RWPE1 (cell line): Measurements from ENCODE around the gene DDX4.
"Not testable (repeated sequence)": the region's sequence is repeated elsewhere in the genome, so short reads cannot be mapped to it uniquely, and the experiment has no call there.

Experiments
- CTCF ChIA-PET: fragments of 350-600 bp; sonication (Branson Sonifier 250); formaldehyde crosslinking; extraction: SDS; loops from one replicate; lab custom pipeline; 2021; lab: Yijun Ruan, JAX
- POLR2A ChIA-PET: fragments of 400-600 bp; formaldehyde crosslinking; extraction: SDS; loops from one replicate; lab custom pipeline; 2020; ENCODE audit warnings: antibody characterized with exemption; ENCODE audit not compliant: low non-redundant PET; lab: Yijun Ruan, JAX
- DNase-seq: peaks from one replicate; pipeline ENCODE4 v3.0.0; 2012; ENCODE audit warnings: low spot score
- H3K27ac ChIP-seq: fragments of 450-650 bp; 2 replicates; pipeline ENCODE4 v1.5.1; 2017
- CTCF ChIP-seq: fragments of 450-650 bp; conservative IDR thresholded peaks from 2 replicates; pipeline ENCODE4 v1.5.1; 2017; ENCODE audit warnings: low read depth, mild to moderate bottlenecking

Gene DDX4

GRCh38 chr5:55763746-55764420, 26.0 kb downstream of the DDX4 start:
- no peak for TF ChIP-seq CTCF
- DNase-seq, result no peak
- CTCF ChIA-PET, result interaction anchor here (0.7 kb wide), 1 partner anchor 554 kb away, joined by 3 read pairs; no protein-coding TSS in a partner anchor
- POLR2A ChIA-PET, result no interaction called here
- H3K27ac ChIP-seq, result no peak overlapping the region

- CTCF ChIA-PET, result interaction anchor here (0.6 kb wide), 1 partner anchor 9 kb away, joined by 3 read pairs; no protein-coding TSS in a partner anchor
- POLR2A ChIA-PET, result no interaction called here
- no peak overlapping the region for H3K27ac ChIP-seq
- TF ChIP-seq CTCF, result no peak
- no peak for DNase-seq
Measured at GRCh38 chr5:55768279-55768678, 30.4 kb downstream of the DDX4 start.

- no peak for TF ChIP-seq CTCF
- no peak for DNase-seq
- no peak overlapping the region for H3K27ac ChIP-seq
- ChIA-PET CTCF (no interaction called here), POLR2A (no interaction called here)
Measured at GRCh38 chr5:55771175-55771655, 33.4 kb downstream of the DDX4 start.

- CTCF ChIA-PET, result interaction anchor here (0.5 kb wide), 1 partner anchor 14 kb away, joined by 4 read pairs; no protein-coding TSS in a partner anchor
- no peak for DNase-seq
- POLR2A ChIA-PET, result no interaction called here
- H3K27ac ChIP-seq, result no peak overlapping the region
- no peak for TF ChIP-seq CTCF
Measured at GRCh38 chr5:55773057-55773456, 35.2 kb downstream of the DDX4 start.

GRCh38 chr5:55777332-55777731, 39.5 kb downstream of the DDX4 start:
- CTCF ChIA-PET, result interaction anchor here (0.7 to 1.0 kb wide), 2 partner anchors 9 to 41 kb away, joined by 3 to 4 read pairs; no protein-coding TSS in a partner anchor
- DNase-seq, result no peak
- H3K27ac ChIP-seq, result no peak overlapping the region
- POLR2A ChIA-PET, result no interaction called here
- TF ChIP-seq CTCF, result no peak

GRCh38 chr5:55800924-55801323, 63.1 kb downstream of the DDX4 start:
- POLR2A ChIA-PET, result no interaction called here
- H3K27ac ChIP-seq, result no peak overlapping the region
- DNase-seq, result no peak
- CTCF ChIA-PET, result interaction anchor here (0.6 kb wide), 4 partner anchors 17 to 872 kb away, joined by 3 to 5 read pairs (median 4); no protein-coding TSS in a partner anchor
- TF ChIP-seq CTCF, result no peak

GRCh38 chr5:55808814-55809213, 71.0 kb downstream of the DDX4 start:
- POLR2A ChIA-PET, DNase-seq, H3K27ac ChIP-seq, CTCF ChIA-PET: not testable (repeated sequence)

- H3K27ac ChIP-seq, DNase-seq, CTCF ChIA-PET, POLR2A ChIA-PET: not testable (repeated sequence)
Measured at GRCh38 chr5:55815939-55816338, 78.1 kb downstream of the DDX4 start.
